Tibial nerve (tissue), 4 donors: ENCODE measurements around the gene TAS1R2. TPM values are rescaled to one million over a fixed set of nuclear protein-coding genes. Genes with fewer than 3 reads are reported as not detected.

Source experiments
- DNase-seq, 2 donors: peaks; one replicate each; pipeline ENCODE4 v3.0.0-alpha.2; 2019; ENCODE audit warnings: low spot score in 2 of 2
- H3K27ac ChIP-seq, 4 donors: fragments of 200-600 bp; sonication (generic) in 3 of 4; one replicate each; pipeline ENCODE4 v1.5.1; 2017 to 2019; ENCODE audit warnings: mild to moderate bottlenecking in 1 of 4
- H3K27me3 ChIP-seq, 2 donors: fragments of 200-600 bp; sonication (generic) in 1 of 2; one replicate each; pipeline versions ENCODE4 v1.5.1 to v1.6.0; 2017 to 2019
- H3K36me3 ChIP-seq, 3 donors: fragments of 200-600 bp; sonication (generic); one replicate each; pipeline ENCODE4 v1.5.1; 2018 to 2019
- H3K4me1 ChIP-seq, 4 donors: fragments of 200-600 bp; sonication (generic) in 3 of 4; one replicate each; pipeline ENCODE4 v1.5.1; 2017 to 2019
- H3K4me3 ChIP-seq, 4 donors: fragments of 200-600 bp; sonication (generic) in 3 of 4; one replicate each; pipeline ENCODE4 v1.5.1; 2017 to 2019; ENCODE audit warnings: mild to moderate bottlenecking in 1 of 4, moderate library complexity in 1 of 4
- H3K9me3 ChIP-seq, 4 donors: fragments of 200-600 bp; sonication (generic) in 3 of 4; one replicate each; pipeline ENCODE4 v1.5.1; 2017 to 2019
- CTCF ChIP-seq, 5 experiments: fragments of 200-600 bp in 3 of 5; fragments of 450-650 bp in 2 of 5; sonication (generic) in 3 of 5; IDR thresholded peaks; one replicate each; pipeline ENCODE4 v1.5.1; 2016 to 2019; ENCODE audit warnings: antibody characterized with exemption in 5 of 5, mild to moderate bottlenecking in 3 of 5, moderate library complexity in 2 of 5
- EP300 ChIP-seq, 2 donors: sonication (generic); formaldehyde crosslinking; IDR thresholded peaks; one replicate each; pipeline ENCODE4 v1.6.1; 2017; ENCODE audit warnings: antibody characterized with exemption in 2 of 2, mild to moderate bottlenecking in 1 of 2
- POLR2A ChIP-seq, 2 donors: fragments of 450-650 bp; IDR thresholded peaks; one replicate each; pipeline ENCODE4 v1.6.1; 2017; ENCODE audit warnings: antibody characterized with exemption in 2 of 2, mild to moderate bottlenecking in 2 of 2, moderate library complexity in 2 of 2
- WGBS, 2 donors: methylation state at CpG; one replicate each; pipeline ENCODE4 v1.1.5; 2018; 5-methylcytosine and 5-hydroxymethylcytosine counted together
- total RNA-seq, 4 donors: library from RNA; depleted of rRNA; stranded (reverse); fragments of >200 nt; gene quantifications; one replicate each; pipeline ENCODE4 v1.1.0, GENCODE V29; 2016

TAS1R2 gene
- total RNA-seq, 4 donors from 2014 or later, result not detected

GRCh38 chr1:18881164-18881563, 21.7 kb upstream of the TAS1R2 start:
- Histone ChIP-seq H3K36me3 (peaks cover 0 to 89% (median 0%) of the 10 kb centered on the region in 3 donors), H3K27me3 (no peaks in the 10 kb centered on the region), H3K4me3 (no peak overlapping the region), H3K9me3 (no peaks in the 10 kb centered on the region), H3K4me1 (no peaks in the 10 kb centered on the region), H3K27ac (no peak overlapping the region)
- 98% methylated on average over 2 of the region's 2 CpGs for WGBS, 2 donors
- no peak for TF ChIP-seq POLR2A (IDR thresholded peaks at IDR 0.05)
- no peak for TF ChIP-seq CTCF (IDR thresholded peaks at IDR 0.05)
- no peak for TF ChIP-seq EP300 (IDR thresholded peaks at IDR 0.05)
- no peak for DNase-seq

- no peak for DNase-seq
- H3K9me3 ChIP-seq, result no peaks in the 10 kb centered on the region
- peaks cover 0 to 88% (median 0%) of the 10 kb centered on the region in 3 donors for H3K36me3 ChIP-seq
- TF ChIP-seq POLR2A (IDR thresholded peaks at IDR 0.05), result no peak
- no peak for TF ChIP-seq CTCF (IDR thresholded peaks at IDR 0.05)
- TF ChIP-seq EP300 (IDR thresholded peaks at IDR 0.05), result no peak
- 88 to 100% methylated on average over 1 of the region's 1 CpG for WGBS, 2 donors
- no peak overlapping the region for H3K4me3 ChIP-seq
- H3K4me1 ChIP-seq, result no peaks in the 10 kb centered on the region
- no peaks in the 10 kb centered on the region for H3K27me3 ChIP-seq
- no peak overlapping the region for H3K27ac ChIP-seq
Measured at GRCh38 chr1:18880585-18880984, 21.1 kb upstream of the TAS1R2 start.

GRCh38 chr1:18879791-18880309, 20.4 kb upstream of the TAS1R2 start:
- TF ChIP-seq EP300 (IDR thresholded peaks at IDR 0.05) (no peak), POLR2A (IDR thresholded peaks at IDR 0.05) (no peak), CTCF (IDR thresholded peaks at IDR 0.05) (no peak)
- no peaks in the 10 kb centered on the region for H3K27me3 ChIP-seq
- peaks cover 0 to 81% (median 0%) of the 10 kb centered on the region in 3 donors for H3K36me3 ChIP-seq
- 62 to 77% methylated on average over 20 to 21 of the region's 21 CpGs for WGBS, 2 donors
- DNase-seq, result no peak
- no peak overlapping the region for H3K27ac ChIP-seq
- peaks cover 0 to 7% (median 0%) of the 10 kb centered on the region in 4 donors for H3K4me1 ChIP-seq
- no peak overlapping the region for H3K4me3 ChIP-seq
- H3K9me3 ChIP-seq, result no peaks in the 10 kb centered on the region

- Histone ChIP-seq H3K4me1 (peaks cover 0 to 7% (median 0%) of the 10 kb centered on the region in 4 donors), H3K9me3 (no peaks in the 10 kb centered on the region), H3K27me3 (no peaks in the 10 kb centered on the region), H3K36me3 (peaks cover 0 to 82% (median 0%) of the 10 kb centered on the region in 3 donors), H3K27ac (no peak overlapping the region), H3K4me3 (no peak overlapping the region)
- no peak for DNase-seq
- 86 to 89% methylated on average over 12 of the region's 12 CpGs for WGBS, 2 donors
- no peak for TF ChIP-seq CTCF (IDR thresholded peaks at IDR 0.05)
- no peak for TF ChIP-seq POLR2A (IDR thresholded peaks at IDR 0.05)
- TF ChIP-seq EP300 (IDR thresholded peaks at IDR 0.05), result no peak
Measured at GRCh38 chr1:18879215-18879790, 19.8 kb upstream of the TAS1R2 start.

GRCh38 chr1:18878538-18879214, 19.2 kb upstream of the TAS1R2 start:
- WGBS, 2 donors, result 75 to 86% methylated on average over 12 of the region's 12 CpGs
- no peak overlapping the region for H3K4me3 ChIP-seq
- no peak overlapping the region for H3K27ac ChIP-seq
- H3K4me1 ChIP-seq, result peaks cover 0 to 7% (median 0%) of the 10 kb centered on the region in 4 donors
- no peaks in the 10 kb centered on the region for H3K27me3 ChIP-seq
- no peaks in the 10 kb centered on the region for H3K9me3 ChIP-seq
- DNase-seq, result no peak
- H3K36me3 ChIP-seq, result peaks cover 0 to 82% (median 0%) of the 10 kb centered on the region in 3 donors
- no peak for TF ChIP-seq POLR2A (IDR thresholded peaks at IDR 0.05)
